ENCODE results near the gene WNT3. TPM values are rescaled to one million over a fixed set of nuclear protein-coding genes. Genes with fewer than 3 reads are reported as not detected.

Gene WNT3
- total RNA-seq, 1 experiment from 2014 or later, result 5.5 TPM

- Histone ChIP-seq H3K79me2 (ENCODE audit: insufficient read depth, low read length) (no peaks in the 10 kb centered on the region), H3K4me3 (replicated peaks in 1 of 2; ENCODE audit: low read depth in 1 of 2, low read length in 2 of 2) (no peak overlapping the region), H2AFZ (ENCODE audit: low read depth, low read length, poor library complexity, severe bottlenecking) (no peak overlapping the region), H3K9me3 (ENCODE audit: control insufficient read depth in 1 of 2, insufficient read depth in 1 of 2, low read depth in 1 of 2, low read length in 2 of 2) (peaks cover 3 to 10% of the 10 kb centered on the region in 2 experiments; a peak in 2 of 4 replicates), H3K36me3 (ENCODE audit: control insufficient read depth in 1 of 2, insufficient read depth in 2 of 2, low read length in 2 of 2) (no peaks in the 10 kb centered on the region), H3K27me3 (ENCODE audit: insufficient read depth, low read length) (no peaks in the 10 kb centered on the region), H3K9ac (ENCODE audit: low read length) (no peak overlapping the region), H3K9me2 (ENCODE audit: insufficient read depth) (no peaks in the 10 kb centered on the region), H4K20me1 (ENCODE audit: insufficient read depth) (no peaks in the 10 kb centered on the region), H3K4me1 (ENCODE audit: control insufficient read depth in 1 of 2, insufficient read depth in 2 of 2, low read length in 2 of 2) (peaks cover 0 to 2% of the 10 kb centered on the region in 2 experiments; a peak in 1 of 4 replicates), H3K4me2 (ENCODE audit: low read length) (no peak overlapping the region), H3K27ac (ENCODE audit: low read depth, low read length) (no peak overlapping the region)
- ChIA-PET RAD21 (ENCODE audit: low non-redundant PET in 1 of 2, low total read pairs in 2 of 2, uncharacterized antibody in 2 of 2, unreplicated experiment in 2 of 2) (no interaction called here), POLR2A (no interaction called here), CTCF (interaction anchor here (1.4 kb wide), 1 partner anchor 10 kb away, joined by 3 read pairs; no protein-coding TSS in a partner anchor)
- no TSS peak for BruUV-seq (replicated peaks)
- TF ChIP-seq ZNF274 (IDR thresholded peaks at IDR 0.05; ENCODE audit: low read depth, low read length) (no peak), SP1 (IDR thresholded peaks at IDR 0.05; ENCODE audit: low read depth) (no peak), RAD21 (IDR thresholded peaks at IDR 0.05; ENCODE audit: low read depth) (no peak), YY1 (IDR thresholded peaks at IDR 0.05; ENCODE audit: extremely low read depth, insufficient replicate concordance, low read depth, low read length) (no peak), POLR2AphosphoS5 (IDR thresholded peaks at IDR 0.05; ENCODE audit: low read depth, low read length) (no peak), CEBPB (IDR thresholded peaks at IDR 0.05; ENCODE audit: low read depth) (no peak), ZFX (IDR thresholded peaks at IDR 0.05) (no peak), JUND (IDR thresholded peaks at IDR 0.05) (no peak), FOSL1 (IDR thresholded peaks at IDR 0.05; ENCODE audit: low read depth) (no peak), EGR1 (IDR thresholded peaks at IDR 0.05; ENCODE audit: low read depth) (no peak)
- intact Hi-C loops (cut with micrococcal nuclease), result loop anchor here (10.0 kb wide), 1 partner anchor 137 kb away; the partner anchor contains the start of gene GOSR2
- no peak for DNase-seq (ENCODE audit: low read depth, low spot score)
- no peak for ATAC-seq
Observed at GRCh38 chr17:46788300-46788699, 30.2 kb downstream of the WNT3 start.

- Histone ChIP-seq H2AFZ (ENCODE audit: low read depth, low read length, poor library complexity, severe bottlenecking) (no peak overlapping the region), H3K9me2 (ENCODE audit: insufficient read depth) (no peaks in the 10 kb centered on the region), H3K4me2 (ENCODE audit: low read length) (no peak overlapping the region), H3K27me3 (ENCODE audit: insufficient read depth, low read length) (no peaks in the 10 kb centered on the region), H3K79me2 (ENCODE audit: insufficient read depth, low read length) (no peaks in the 10 kb centered on the region), H3K9me3 (ENCODE audit: control insufficient read depth in 1 of 2, insufficient read depth in 1 of 2, low read depth in 1 of 2, low read length in 2 of 2) (peaks cover 3 to 10% of the 10 kb centered on the region in 2 experiments; a peak in 2 of 4 replicates), H3K36me3 (ENCODE audit: control insufficient read depth in 1 of 2, insufficient read depth in 2 of 2, low read length in 2 of 2) (no peaks in the 10 kb centered on the region), H3K27ac (ENCODE audit: low read depth, low read length) (no peak overlapping the region), H3K9ac (ENCODE audit: low read length) (no peak overlapping the region), H4K20me1 (ENCODE audit: insufficient read depth) (no peaks in the 10 kb centered on the region), H3K4me1 (ENCODE audit: control insufficient read depth in 1 of 2, insufficient read depth in 2 of 2, low read length in 2 of 2) (peaks cover 0 to 10% of the 10 kb centered on the region in 2 experiments; a peak in 1 of 4 replicates), H3K4me3 (replicated peaks in 1 of 2; ENCODE audit: low read depth in 1 of 2, low read length in 2 of 2) (no peak overlapping the region)
- BruUV-seq (replicated peaks), result no TSS peak
- POLR2A ChIA-PET, result no interaction called here
- ATAC-seq (no peak), DNase-seq (ENCODE audit: low read depth, low spot score) (no peak)
- TF ChIP-seq ZNF274 (IDR thresholded peaks at IDR 0.05; ENCODE audit: low read depth, low read length), result no peak
- no peak for TF ChIP-seq JUND (IDR thresholded peaks at IDR 0.05)
- TF ChIP-seq SP1 (IDR thresholded peaks at IDR 0.05; ENCODE audit: low read depth), result no peak
- no peak for TF ChIP-seq SRF (IDR thresholded peaks at IDR 0.05; ENCODE audit: low read depth)
- no peak for TF ChIP-seq ZBTB33 (IDR thresholded peaks at IDR 0.05; ENCODE audit: extremely low read depth, insufficient replicate concordance, low read length)
- no peak for TF ChIP-seq EGR1 (IDR thresholded peaks at IDR 0.05; ENCODE audit: low read depth)
- TF ChIP-seq CEBPB (IDR thresholded peaks at IDR 0.05; ENCODE audit: low read depth), result no peak
- TF ChIP-seq EZH2 (IDR thresholded peaks at IDR 0.05), result no peak
- TF ChIP-seq POLR2AphosphoS5 (IDR thresholded peaks at IDR 0.05; ENCODE audit: low read depth, low read length), result no peak
- no peak for TF ChIP-seq ZFX (IDR thresholded peaks at IDR 0.05)
- no peak for TF ChIP-seq RAD21 (IDR thresholded peaks at IDR 0.05; ENCODE audit: low read depth)
- no peak for TF ChIP-seq YY1 (IDR thresholded peaks at IDR 0.05; ENCODE audit: extremely low read depth, insufficient replicate concordance, low read depth, low read length)
- no peak for TF ChIP-seq FOSL1 (IDR thresholded peaks at IDR 0.05; ENCODE audit: low read depth)
- RAD21 ChIA-PET (ENCODE audit: low non-redundant PET in 1 of 2, low total read pairs in 2 of 2, uncharacterized antibody in 2 of 2, unreplicated experiment in 2 of 2), result no interaction called here
- CTCF ChIA-PET, result no interaction called here
- intact Hi-C loops (cut with micrococcal nuclease), result loop anchor here (2.0 to 10.0 kb wide), 2 partner anchors 13 to 137 kb away; partner anchors contain the start of gene GOSR2
Observed at GRCh38 chr17:46787478-46787877, 31.0 kb downstream of the WNT3 start.

Measured in HCT116 (cell line).